Midbrain (tissue), 1 donor: ENCODE measurements around the gene SPRR3.

Source experiments
- DNase-seq: peaks from one replicate; lab custom pipeline; 2025; lab: John Stamatoyannopoulos, UW

Gene SPRR3, protein sequence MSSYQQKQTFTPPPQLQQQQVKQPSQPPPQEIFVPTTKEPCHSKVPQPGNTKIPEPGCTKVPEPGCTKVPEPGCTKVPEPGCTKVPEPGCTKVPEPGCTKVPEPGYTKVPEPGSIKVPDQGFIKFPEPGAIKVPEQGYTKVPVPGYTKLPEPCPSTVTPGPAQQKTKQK

GRCh38 chr1:153001382-153001781, at the start of gene SPRR3:
Gene SPRR3, plus strand, starts transcription at chr1:153001749. Its CDS starts 1,272 bp downstream, at chr1:153003021.
- DNase-seq, result no peak

- DNase-seq, result no peak
These were observed 47.8 kb upstream of the SPRR3 start for GRCh38 chr1:152953761-152954160.

- no peak for DNase-seq
These were observed 47.1 kb upstream of the SPRR3 start for GRCh38 chr1:152954436-152954835.

DNA sequence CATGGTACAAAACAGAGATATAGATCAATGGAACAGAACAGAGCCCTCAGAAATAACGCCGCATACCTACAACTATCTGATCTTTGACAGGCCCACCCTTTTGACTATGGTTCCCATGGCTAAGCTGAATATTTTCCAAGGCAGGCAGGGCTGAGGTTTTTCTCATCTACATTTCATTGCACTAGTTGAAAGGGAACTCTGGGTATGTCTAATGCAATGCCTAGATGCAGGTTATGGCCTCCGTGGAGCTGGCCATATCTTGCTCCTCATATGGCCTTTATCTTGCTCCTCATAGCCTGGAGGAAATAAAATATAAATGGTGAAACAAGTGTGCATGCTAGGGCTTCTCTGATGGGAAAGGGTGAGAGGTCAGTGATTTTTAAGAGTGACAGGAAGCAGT, 44.0 kb upstream of the SPRR3 start:
- no peak for DNase-seq

DNA sequence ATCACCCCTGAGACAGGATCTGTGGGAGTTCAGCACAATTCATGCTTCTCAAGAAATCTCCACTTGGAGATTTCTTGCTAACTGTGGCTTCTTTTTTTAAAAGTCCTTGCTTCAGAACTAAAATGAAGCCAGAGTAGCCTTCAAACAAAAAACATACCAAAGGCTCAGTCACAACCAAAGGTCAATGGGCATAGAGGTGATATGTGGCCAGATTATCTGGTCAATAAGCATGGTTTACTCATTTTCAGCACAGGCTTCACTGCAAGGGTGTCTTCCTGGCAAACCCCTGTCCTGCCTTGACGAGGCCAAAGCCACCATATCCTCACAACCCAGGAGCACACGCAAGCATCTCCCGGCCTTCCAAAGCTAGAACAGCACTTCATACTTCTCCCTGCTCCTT, 42.3 kb upstream of the SPRR3 start:
- DNase-seq, result no peak

DNA sequence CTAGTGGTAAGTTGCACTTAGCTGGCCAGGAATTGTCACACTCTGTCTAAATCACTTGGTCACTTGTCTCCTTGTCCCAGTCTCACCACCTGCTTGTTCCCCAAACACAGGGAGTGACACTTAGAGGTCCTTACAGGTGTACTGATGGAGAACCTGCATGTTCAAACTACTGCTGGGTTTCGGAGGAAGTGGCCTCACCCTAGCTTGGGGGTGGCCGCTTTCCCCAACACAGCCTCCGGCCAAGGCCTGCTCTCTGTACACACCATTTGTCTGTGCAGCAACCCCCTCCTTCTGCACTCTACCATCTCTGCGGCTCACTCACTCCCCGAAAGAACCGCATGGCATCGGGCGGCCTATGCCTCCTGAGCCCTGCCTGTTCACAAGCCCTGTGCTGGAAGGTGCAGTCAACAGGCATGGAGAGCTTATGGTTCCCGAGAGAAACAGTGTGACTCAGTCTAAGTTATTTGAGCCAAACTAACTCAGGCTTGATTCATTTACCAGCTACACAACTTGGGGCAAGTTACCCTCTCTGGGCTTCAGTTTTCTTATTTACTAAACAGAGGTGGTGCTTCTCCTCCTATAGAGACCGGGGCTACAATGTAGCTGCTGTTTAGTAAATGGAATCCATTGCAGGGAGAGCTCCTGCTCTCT, 41.6 kb upstream of the SPRR3 start:
- no peak for DNase-seq

DNA sequence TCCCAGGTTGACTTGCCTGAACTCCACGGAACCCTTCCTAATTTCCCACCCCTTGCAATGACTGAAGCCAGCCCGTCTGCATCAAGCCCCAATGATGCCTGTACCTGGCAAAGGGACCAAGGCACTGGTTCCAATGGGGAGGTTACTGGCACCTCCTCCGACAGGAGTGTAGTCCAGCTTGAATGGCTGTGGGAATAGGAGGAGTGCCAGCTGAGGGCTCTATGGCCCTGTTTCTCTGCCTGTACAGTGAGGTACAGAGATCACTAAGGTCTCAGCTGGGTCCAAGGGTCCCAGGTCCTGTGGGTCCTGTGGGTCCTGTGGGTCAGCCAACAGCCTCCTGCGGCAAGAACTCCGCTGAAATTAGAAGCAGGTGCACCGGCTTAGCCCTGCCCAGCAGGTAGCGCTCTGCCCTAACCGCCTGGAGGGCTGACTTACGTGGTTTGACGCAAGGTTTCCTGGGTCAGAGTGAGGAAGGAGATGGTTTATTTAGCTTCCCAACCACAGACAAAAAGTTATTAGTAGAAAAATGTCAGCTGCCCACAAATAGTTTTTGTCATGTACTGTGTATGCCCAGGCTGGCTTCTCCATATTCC, 41.0 kb upstream of the SPRR3 start:
- no peak for DNase-seq

GRCh38 chr1:152961226-152961891, 40.2 kb upstream of the SPRR3 start:
- no peak for DNase-seq

GRCh38 chr1:152962876-152963415, 38.6 kb upstream of the SPRR3 start:
- no peak for DNase-seq

GRCh38 chr1:152964536-152964935, 37.0 kb upstream of the SPRR3 start:
- no peak for DNase-seq

- DNase-seq, result no peak
These were observed 35.7 kb upstream of the SPRR3 start for GRCh38 chr1:152965853-152966252.

GRCh38 chr1:152967201-152967600, 34.3 kb upstream of the SPRR3 start:
- DNase-seq, result no peak

DNA sequence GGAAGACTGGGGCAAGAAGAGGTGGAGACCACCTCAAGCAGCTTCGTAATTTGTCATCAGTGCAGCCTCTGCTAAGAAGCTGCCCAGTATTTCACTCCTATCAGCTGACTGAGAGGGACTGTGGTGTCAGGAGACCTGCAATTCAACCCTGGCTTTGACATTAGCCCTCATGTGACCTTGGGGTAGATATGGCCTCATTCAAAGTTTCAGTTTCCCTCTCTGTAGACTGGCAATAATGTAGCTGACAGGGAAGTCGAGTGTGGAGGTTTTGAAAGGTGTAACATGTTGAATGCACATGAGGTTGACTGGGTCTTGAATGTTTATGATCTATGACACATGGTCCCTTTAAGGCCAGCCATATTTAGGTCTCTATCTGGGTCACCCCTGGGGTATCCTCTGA, 33.3 kb upstream of the SPRR3 start:
- no peak for DNase-seq

DNA sequence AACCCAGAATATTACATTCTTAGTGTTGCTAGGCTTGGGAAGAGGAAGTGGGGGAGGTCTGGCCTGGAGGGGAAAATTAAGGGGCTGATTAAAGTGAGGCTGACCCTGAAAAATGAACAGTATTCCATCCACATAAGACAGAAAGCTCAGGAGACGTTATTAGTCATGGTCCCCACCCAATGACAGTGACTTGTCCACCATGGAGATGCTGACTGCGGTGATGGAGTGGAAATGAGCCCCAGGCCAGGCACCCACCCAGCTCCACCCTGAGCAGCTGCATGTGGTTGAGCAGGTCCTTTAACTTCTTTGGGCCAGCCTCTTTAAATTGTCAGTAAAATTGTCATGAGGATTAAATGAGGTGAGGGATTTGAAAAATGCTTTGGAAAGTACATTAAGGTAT, 32.5 kb upstream of the SPRR3 start:
- no peak for DNase-seq

DNA sequence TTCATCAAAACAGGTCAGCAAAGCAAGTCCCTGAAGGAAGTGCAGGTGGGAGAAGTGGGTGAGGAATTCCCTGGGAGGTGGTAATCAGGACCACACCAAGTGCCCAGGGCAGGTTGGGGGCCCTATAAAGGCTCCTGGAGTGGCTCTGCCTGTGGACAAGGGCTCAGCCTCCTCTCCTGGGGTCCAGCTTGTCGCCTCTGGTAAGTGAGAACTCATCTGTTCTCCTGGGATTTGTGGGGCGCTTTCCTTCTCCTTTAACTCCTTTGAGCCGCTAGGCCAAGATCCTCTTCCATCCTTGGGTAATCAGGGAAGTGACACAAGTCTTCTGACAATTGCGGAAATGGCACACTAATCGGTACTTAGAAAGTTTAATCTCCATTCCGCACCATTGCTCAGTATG, 31.1 kb upstream of the SPRR3 start, which contains the start of gene SPRR4:
Gene SPRR4, plus strand, starts transcription at position 154 of the 400 bp plus-strand sequence. CDS start 1,243 bp downstream, outside the sequence.
- DNase-seq, result no peak

DNA sequence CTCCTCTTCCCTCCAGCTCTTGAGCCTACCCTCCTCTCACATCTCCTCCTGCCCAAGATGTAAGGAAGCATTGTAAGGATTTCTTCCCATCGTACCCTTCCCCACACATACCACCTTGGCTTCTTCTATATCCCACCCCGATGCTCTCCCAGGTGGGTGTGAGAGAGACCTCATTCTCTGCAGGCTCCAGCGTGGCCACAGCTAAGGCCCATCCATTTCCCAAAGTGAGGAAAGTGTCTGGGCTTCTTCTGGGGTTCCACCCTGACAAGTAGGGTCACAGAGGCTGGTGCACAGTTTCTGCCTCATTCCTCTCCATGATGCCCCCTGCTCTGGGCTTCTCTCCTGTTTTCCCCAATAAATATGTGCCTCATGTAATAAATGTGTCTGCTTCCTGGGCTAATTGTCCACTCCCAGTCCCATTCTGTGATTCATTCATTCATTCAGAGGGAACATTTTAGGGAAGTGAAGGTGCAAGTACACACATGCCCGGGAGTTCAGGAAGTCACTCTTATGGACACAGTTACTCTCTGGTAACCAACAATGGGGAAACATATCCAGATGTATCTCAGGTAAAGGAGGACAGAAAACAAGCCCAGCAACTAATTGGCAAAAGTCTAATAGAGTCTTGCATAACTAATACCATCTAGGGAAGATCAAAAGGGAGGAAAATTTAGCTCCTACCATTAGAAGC, 29.2 kb upstream of the SPRR3 start:
- DNase-seq, result no peak

GRCh38 chr1:152976688-152977087, 24.9 kb upstream of the SPRR3 start:
- no peak for DNase-seq

DNA sequence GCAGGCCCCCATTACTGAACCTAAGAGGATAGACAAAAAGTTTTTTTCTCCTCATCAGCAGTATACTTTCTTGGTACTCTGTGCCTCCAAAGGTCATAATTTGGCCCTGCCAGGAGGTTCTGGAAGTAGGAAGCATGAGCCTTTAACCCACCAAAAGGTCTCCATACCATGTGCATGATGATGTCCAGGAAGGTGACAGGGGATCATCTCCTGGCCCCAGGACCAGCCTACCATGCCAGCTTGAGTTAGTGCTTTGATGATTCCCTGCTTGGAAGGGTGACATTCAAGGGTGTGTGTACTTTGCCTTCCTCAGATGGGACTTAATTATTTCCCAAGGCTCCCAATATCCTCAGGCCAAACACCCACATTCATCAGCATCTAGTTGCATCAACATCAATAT, 23.9 kb upstream of the SPRR3 start:
- DNase-seq, result no peak

- DNase-seq, result no peak
These were observed 20.9 kb upstream of the SPRR3 start for GRCh38 chr1:152980676-152981075.

- DNase-seq, result no peak
These were observed 20.2 kb upstream of the SPRR3 start for GRCh38 chr1:152981146-152981871.

DNA sequence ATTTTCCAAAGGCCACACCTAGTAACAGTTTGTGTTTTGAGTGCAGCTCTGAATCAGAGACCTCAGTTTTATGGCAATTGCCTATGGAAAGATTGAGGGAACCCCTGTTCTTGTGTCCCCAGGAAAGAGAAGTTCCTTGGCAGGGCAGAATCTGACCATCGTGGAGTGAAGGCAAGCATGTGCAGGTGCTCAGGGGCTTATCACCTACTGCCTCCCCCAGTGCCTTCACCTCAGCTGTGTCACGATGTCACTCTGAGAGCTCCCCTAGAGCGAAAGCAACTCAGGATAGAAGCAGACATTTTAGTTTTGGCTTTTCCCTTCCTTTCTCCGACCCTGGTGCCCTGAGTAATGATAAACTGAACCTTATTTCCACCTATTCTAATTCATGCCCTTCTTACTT, 19.5 kb upstream of the SPRR3 start:
- no peak for DNase-seq
